IMR-90 (cell line): Measurements from ENCODE around the gene UBE2L3. TPM values are rescaled to one million over a fixed set of nuclear protein-coding genes. Genes with fewer than 3 reads are reported as not detected.

Source experiments
- ATAC-seq: fragments of 200-7000 bp; cut with Tn5 transposase; 2 replicates; pipeline ENCODE4 v1.9.1; 2020; ENCODE audit warnings: low read depth, mild to moderate bottlenecking, moderate library complexity
- BruUV-seq: library from RNA; stranded (reverse); fragments of 400-500 nt; replicated peaks from 2 replicates; lab custom pipeline; 2021; lab: Mats Ljungman, UMichigan
- CTCF ChIA-PET: fragments of 300-600 bp; formaldehyde crosslinking; extraction: SDS; loops from one replicate; lab custom pipeline; 2021; ENCODE audit warnings: antibody characterized with exemption; lab: Yijun Ruan, JAX
- POLR2A ChIA-PET: fragments of 300-600 bp; sonication (Branson Sonifier 250); formaldehyde crosslinking; loops from one replicate; lab custom pipeline; 2022; ENCODE audit warnings: antibody characterized with exemption; ENCODE audit not compliant: unreplicated experiment; lab: Charles Lee
- DNase-seq: peaks from one replicate; pipeline ENCODE4 v3.0.0; 2013
- H2AFZ ChIP-seq: replicated peaks from 2 replicates; pipeline ENCODE3; 2013; ENCODE audit warnings: low read length, mild to moderate bottlenecking; ENCODE audit not compliant: poor library complexity
- H2AK5ac ChIP-seq: 2 replicates; pipeline ENCODE4 v1.6.1; 2013; ENCODE audit warnings: low read depth, low read length, inconsistent platforms
- H2AK9ac ChIP-seq: replicated peaks from 2 replicates; pipeline ENCODE3; 2013; ENCODE audit warnings: mild to moderate bottlenecking, low read depth, low read length, moderate library complexity; ENCODE audit not compliant: poor library complexity
- H2BK120ac ChIP-seq: 2 replicates; pipeline ENCODE4 v1.6.1; 2013; ENCODE audit warnings: low read depth, low read length, inconsistent platforms
- H2BK15ac ChIP-seq: 3 replicates; pipeline ENCODE4 v1.6.1; 2013; ENCODE audit warnings: low read depth, low read length, inconsistent platforms
- H2BK20ac ChIP-seq: 2 replicates; pipeline ENCODE4 v1.6.1; 2013; ENCODE audit warnings: low read depth, mild to moderate bottlenecking, inconsistent platforms, low read length, moderate library complexity
- H2BK5ac ChIP-seq: 2 replicates; pipeline ENCODE4 v1.6.1; 2013; ENCODE audit warnings: mild to moderate bottlenecking, low read depth, low read length, inconsistent platforms; ENCODE audit not compliant: poor library complexity, severe bottlenecking
- H3K14ac ChIP-seq: replicated peaks from 2 replicates; pipeline ENCODE4 v1.6.1; 2013; ENCODE audit warnings: low read depth, low read length, inconsistent platforms
- H3K18ac ChIP-seq: 2 replicates; pipeline ENCODE4 v1.6.1; 2013; ENCODE audit warnings: low read depth, low read length, control low read depth
- H3K23ac ChIP-seq: 2 replicates; pipeline ENCODE4 v1.6.1; 2013; ENCODE audit warnings: low read depth, low read length, inconsistent platforms
- H3K27ac ChIP-seq: 2 replicates; pipeline ENCODE4 v1.5.1; 2013; ENCODE audit warnings: mild to moderate bottlenecking, control low read depth, low read length; ENCODE audit not compliant: insufficient read depth
- H3K27me3 ChIP-seq: 2 replicates; pipeline ENCODE4 v1.6.1; 2013; ENCODE audit warnings: low read length; ENCODE audit not compliant: control insufficient read depth, insufficient read depth
- H3K36me3 ChIP-seq: 2 replicates; pipeline ENCODE4 v1.6.1; 2013; ENCODE audit warnings: low read length, mixed read lengths; ENCODE audit not compliant: control insufficient read depth, insufficient read depth
- H3K4ac ChIP-seq: 2 replicates; pipeline ENCODE4 v1.6.1; 2013; ENCODE audit warnings: low read depth, low read length, inconsistent platforms
- H3K4me1 ChIP-seq: 2 replicates; pipeline ENCODE4 v1.6.1; 2013; ENCODE audit warnings: low read length, mixed read lengths; ENCODE audit not compliant: control insufficient read depth, insufficient read depth
- H3K4me2 ChIP-seq: 2 replicates; pipeline ENCODE4 v1.6.1; 2013; ENCODE audit warnings: low read depth, mild to moderate bottlenecking, control low read depth, low read length, moderate library complexity
- H3K4me3 ChIP-seq: 2 replicates; pipeline ENCODE4 v1.5.1; 2013; ENCODE audit warnings: low read depth, mild to moderate bottlenecking, control low read depth, low read length, moderate library complexity; ENCODE audit not compliant: insufficient read depth
- H3K56ac ChIP-seq: 2 replicates; pipeline ENCODE4 v1.6.1; 2013; ENCODE audit warnings: low read length, inconsistent platforms; ENCODE audit not compliant: insufficient read depth; ENCODE audit errors: extremely low read depth
- H3K79me1 ChIP-seq, 2 experiments: 2 replicates each; pipeline ENCODE4 v1.6.1; 2013; ENCODE audit warnings: low read length in 2 of 2, inconsistent platforms in 1 of 2, low read depth in 1 of 2
- H3K9ac ChIP-seq: 2 replicates; pipeline ENCODE4 v1.6.1; 2013; ENCODE audit warnings: low read depth, low read length, control low read depth
- H3K9me1 ChIP-seq: 2 replicates; pipeline ENCODE4 v1.6.1; 2013; ENCODE audit warnings: low read length, inconsistent platforms; ENCODE audit not compliant: insufficient read depth
- H3K9me3 ChIP-seq: 2 replicates; pipeline ENCODE4 v1.6.1; 2013; ENCODE audit warnings: low read length; ENCODE audit not compliant: control insufficient read depth, insufficient read depth
- H4K20me1 ChIP-seq: 2 replicates; pipeline ENCODE4 v1.6.1; 2013; ENCODE audit warnings: low read length, inconsistent platforms; ENCODE audit not compliant: insufficient read depth
- H4K5ac ChIP-seq: 2 replicates; pipeline ENCODE4 v1.6.1; 2013; ENCODE audit warnings: mild to moderate bottlenecking, low read depth, low read length, control low read depth
- H4K8ac ChIP-seq, 2 experiments: 2 replicates each; pipeline ENCODE4 v1.6.1; 2013; ENCODE audit warnings: low read depth in 2 of 2, low read length in 2 of 2, control low read depth in 1 of 2, inconsistent platforms in 1 of 2
- H4K91ac ChIP-seq: 2 replicates; pipeline ENCODE4 v1.6.1; 2013; ENCODE audit warnings: low read depth, low read length, inconsistent platforms; ENCODE audit not compliant: insufficient read depth
- BHLHE40 ChIP-seq: fragments of 150-350 bp; IDR thresholded peaks from 2 replicates; pipeline ENCODE4 v1.6.1; 2016; ENCODE audit warnings: mild to moderate bottlenecking, low read depth, low read length
- CEBPB ChIP-seq: IDR thresholded peaks from 2 replicates; pipeline ENCODE4 v1.6.1; 2012; ENCODE audit warnings: low read depth, low read length, improper control_type of control experiment
- CHD1 ChIP-seq: IDR thresholded peaks from 2 replicates; pipeline ENCODE4 v1.6.1; 2012; ENCODE audit warnings: low read depth, low read length, improper control_type of control experiment
- FOS ChIP-seq: fragments of 150-350 bp; IDR thresholded peaks from 2 replicates; pipeline ENCODE4 v1.6.1; 2016; ENCODE audit warnings: low read depth, low read length
- MAFK ChIP-seq: IDR thresholded peaks from 2 replicates; pipeline ENCODE4 v1.6.1; 2012; ENCODE audit warnings: low read depth, low read length, improper control_type of control experiment
- MAZ ChIP-seq: IDR thresholded peaks from 2 replicates; pipeline ENCODE4 v1.6.1; 2012; ENCODE audit warnings: low read depth, mild to moderate bottlenecking, low read length, improper control_type of control experiment, moderate library complexity, borderline replicate concordance
- MXI1 ChIP-seq: IDR thresholded peaks from 2 replicates; pipeline ENCODE4 v1.6.1; 2012; ENCODE audit warnings: low read depth, mild to moderate bottlenecking, low read length, moderate library complexity, borderline replicate concordance
- NFE2L2 ChIP-seq: fragments of 150-350 bp; IDR thresholded peaks from 2 replicates; pipeline ENCODE4 v1.6.1; 2016; ENCODE audit warnings: low read depth, mild to moderate bottlenecking, low read length
- POLR2A ChIP-seq: IDR thresholded peaks from 2 replicates; pipeline ENCODE4 v1.6.1; 2012; ENCODE audit warnings: mild to moderate bottlenecking, low read depth, low read length
- RAD21 ChIP-seq: IDR thresholded peaks from 2 replicates; pipeline ENCODE4 v1.6.1; 2012; ENCODE audit warnings: low read length, improper control_type of control experiment
- RCOR1 ChIP-seq: IDR thresholded peaks from 2 replicates; pipeline ENCODE4 v1.6.1; 2012; ENCODE audit warnings: mild to moderate bottlenecking, low read length, improper control_type of control experiment; ENCODE audit not compliant: insufficient replicate concordance
- RFX5 ChIP-seq: IDR thresholded peaks from 2 replicates; pipeline ENCODE4 v1.8.0; 2012; ENCODE audit warnings: low read depth, mild to moderate bottlenecking, low read length, moderate library complexity
- SMC3 ChIP-seq: fragments of 150-350 bp; IDR thresholded peaks from 2 replicates; pipeline ENCODE4 v1.6.1; 2016; ENCODE audit warnings: low read depth, mild to moderate bottlenecking, antibody characterized with exemption, low read length, moderate library complexity
- USF2 ChIP-seq: fragments of 150-350 bp; IDR thresholded peaks from 2 replicates; pipeline ENCODE4 v1.6.1; 2017; ENCODE audit warnings: mild to moderate bottlenecking, antibody characterized with exemption, low read length, low read depth
- WGBS, 2 experiments: methylation state at CpG; one replicate each; pipeline versions ENCODE4 v1.1.5 to v1.1.7; 2013; ENCODE audit warnings: missing lambda C conversion rate in 2 of 2; ENCODE audit not compliant: insufficient read length in 1 of 2; ENCODE audit errors: extremely low coverage in 2 of 2; 5-methylcytosine and 5-hydroxymethylcytosine counted together
- dilution Hi-C: fragments of 300-500 bp; cut with HindIII; formaldehyde crosslinking; loops from one replicate; pipeline ENCODE4 v1.14.3; 2018; ENCODE audit warnings: low sequenced_read_pairs; ENCODE audit not compliant: unreplicated experiment
- in situ Hi-C: fragments of 300-500 bp; cut with MboI; formaldehyde crosslinking; loops from 3 replicates; pipeline ENCODE4 v1.14.3; 2019; ENCODE audit warnings: low sequenced_read_pairs, inconsistent platforms, mixed read lengths
- intact Hi-C: fragments of 100-400 bp; cut with micrococcal nuclease; formaldehyde crosslinking; loops from 2 replicates; pipeline ENCODE4 v1.10.0; 2022
- polyA plus RNA-seq, 3 experiments: library from polyadenylated mRNA; depleted of rRNA; stranded (reverse); fragments of >200 nt; gene quantifications; 2 replicates each; pipeline ENCODE4 v1.2.3, GENCODE V29; 2012; ENCODE audit warnings: low replicate concordance in 1 of 3
- total RNA-seq: library from RNA; depleted of rRNA; stranded (reverse); fragments of >200 nt; gene quantifications from 2 replicates; pipeline ENCODE4 v1.2.3, GENCODE V29; 2012
- TF ChIP-seq, protein P1 (sequence below): conservative IDR thresholded peaks from 2 replicates; pipeline ENCODE4 v1.5.1; 2012; ENCODE audit warnings: mild to moderate bottlenecking, low read depth, low read length, improper control_type of control experiment
- TF ChIP-seq, protein P2 (sequence below): fragments of 150-350 bp; IDR thresholded peaks from 2 replicates; pipeline ENCODE4 v1.6.1; 2016; ENCODE audit warnings: low read depth, mild to moderate bottlenecking, low read length, moderate library complexity, borderline replicate concordance

Gene UBE2L3
- total and polyA plus RNA-seq, 2 of the 4 experiments (the other 2 are of a cell fraction), result 29.0 to 72.9 TPM

GRCh38 chr22:21626735-21627469 lies 59.4 kb downstream of the UBE2L3 start:
- TF ChIP-seq, protein P1, sequence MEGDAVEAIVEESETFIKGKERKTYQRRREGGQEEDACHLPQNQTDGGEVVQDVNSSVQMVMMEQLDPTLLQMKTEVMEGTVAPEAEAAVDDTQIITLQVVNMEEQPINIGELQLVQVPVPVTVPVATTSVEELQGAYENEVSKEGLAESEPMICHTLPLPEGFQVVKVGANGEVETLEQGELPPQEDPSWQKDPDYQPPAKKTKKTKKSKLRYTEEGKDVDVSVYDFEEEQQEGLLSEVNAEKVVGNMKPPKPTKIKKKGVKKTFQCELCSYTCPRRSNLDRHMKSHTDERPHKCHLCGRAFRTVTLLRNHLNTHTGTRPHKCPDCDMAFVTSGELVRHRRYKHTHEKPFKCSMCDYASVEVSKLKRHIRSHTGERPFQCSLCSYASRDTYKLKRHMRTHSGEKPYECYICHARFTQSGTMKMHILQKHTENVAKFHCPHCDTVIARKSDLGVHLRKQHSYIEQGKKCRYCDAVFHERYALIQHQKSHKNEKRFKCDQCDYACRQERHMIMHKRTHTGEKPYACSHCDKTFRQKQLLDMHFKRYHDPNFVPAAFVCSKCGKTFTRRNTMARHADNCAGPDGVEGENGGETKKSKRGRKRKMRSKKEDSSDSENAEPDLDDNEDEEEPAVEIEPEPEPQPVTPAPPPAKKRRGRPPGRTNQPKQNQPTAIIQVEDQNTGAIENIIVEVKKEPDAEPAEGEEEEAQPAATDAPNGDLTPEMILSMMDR, result no peak
- TF ChIP-seq NFE2L2 (no peak), RFX5 (no peak), USF2 (no peak), RAD21 (no peak), CEBPB (no peak), MXI1 (no peak), MAZ (no peak), SMC3 (no peak), POLR2A (no peak), RCOR1 (no peak), FOS (no peak), CHD1 (no peak), MAFK (no peak), BHLHE40 (no peak)
- TF ChIP-seq, protein P2, sequence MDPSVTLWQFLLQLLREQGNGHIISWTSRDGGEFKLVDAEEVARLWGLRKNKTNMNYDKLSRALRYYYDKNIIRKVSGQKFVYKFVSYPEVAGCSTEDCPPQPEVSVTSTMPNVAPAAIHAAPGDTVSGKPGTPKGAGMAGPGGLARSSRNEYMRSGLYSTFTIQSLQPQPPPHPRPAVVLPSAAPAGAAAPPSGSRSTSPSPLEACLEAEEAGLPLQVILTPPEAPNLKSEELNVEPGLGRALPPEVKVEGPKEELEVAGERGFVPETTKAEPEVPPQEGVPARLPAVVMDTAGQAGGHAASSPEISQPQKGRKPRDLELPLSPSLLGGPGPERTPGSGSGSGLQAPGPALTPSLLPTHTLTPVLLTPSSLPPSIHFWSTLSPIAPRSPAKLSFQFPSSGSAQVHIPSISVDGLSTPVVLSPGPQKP, result no peak
- no peak overlapping the region for H3K4me2 ChIP-seq
- H3K4me1 ChIP-seq, result peaks cover 7% of the 10 kb centered on the region
- ChIA-PET CTCF (no interaction called here), POLR2A (no interaction called here)
- H3K36me3 ChIP-seq, result peaks cover 20% of the 10 kb centered on the region
- no peak overlapping the region for H4K8ac ChIP-seq
- H3K27ac ChIP-seq, result no peak overlapping the region
- no peaks in the 10 kb centered on the region for H3K27me3 ChIP-seq
- H3K4me3 ChIP-seq, result no peak overlapping the region
- H2AK5ac ChIP-seq, result no peak overlapping the region
- DNase-seq (no peak), ATAC-seq (no peak)
- no peak overlapping the region for H3K9ac ChIP-seq
- no peak overlapping the region for H2BK5ac ChIP-seq
- H3K14ac ChIP-seq, result no peak overlapping the region
- H4K20me1 ChIP-seq, result peaks cover 56% of the 10 kb centered on the region
- H4K5ac ChIP-seq, result no peak overlapping the region
- no peak overlapping the region for H2BK120ac ChIP-seq
- no peak overlapping the region for H3K56ac ChIP-seq
- H3K9me3 ChIP-seq, result no peaks in the 10 kb centered on the region
- dilution Hi-C loops (no loop called here), intact Hi-C loops (no loop called here), in situ Hi-C loops (no loop called here)
- H3K18ac ChIP-seq, result no peak overlapping the region
- H2AFZ ChIP-seq, result no peak overlapping the region
- peaks cover 21 to 75% of the 10 kb centered on the region in 2 experiments for H3K79me1 ChIP-seq
- H2AK9ac ChIP-seq, result no peak overlapping the region
- no peak overlapping the region for H3K4ac ChIP-seq
- peaks cover 7% of the 10 kb centered on the region; the same call in 1 of the 2 replicates for H3K9me1 ChIP-seq
- 88% methylated on average over 3 of the region's 11 CpGs; no CpG with 5 or more reads in 1 of the 2 experiments for WGBS, 2 experiments
- H3K23ac ChIP-seq, result no peak overlapping the region
- no peak overlapping the region for H2BK15ac ChIP-seq
- no peak overlapping the region for H2BK20ac ChIP-seq
- H4K91ac ChIP-seq, result no peak overlapping the region
- BruUV-seq, result no TSS peak
